ENCODE measurements around the gene PUDP. TPM values are rescaled to one million over a fixed set of nuclear protein-coding genes. Genes with fewer than 3 reads are reported as not detected.

The PUDP gene
- total RNA-seq, 1 experiment from 2014 or later, result 20.3 TPM

GRCh38 chrX:7109049-7109531 lies 38.9 kb downstream of the PUDP start (continued):
- TF ChIP-seq REST (IDR thresholded peaks at IDR 0.05; ENCODE audit: low read depth) (no peak), FOSL1 (IDR thresholded peaks at IDR 0.05; ENCODE audit: low read depth) (no peak), CBX3 (IDR thresholded peaks at IDR 0.05; ENCODE audit: low read depth) (no peak), MAX (IDR thresholded peaks at IDR 0.05) (no peak), SP1 (IDR thresholded peaks at IDR 0.05; ENCODE audit: low read depth) (no peak), EZH2 (IDR thresholded peaks at IDR 0.05) (no peak), ATF3 (IDR thresholded peaks at IDR 0.05) (no peak), ZNF274 (IDR thresholded peaks at IDR 0.05; ENCODE audit: low read depth, low read length) (no peak), TCF7L2 (IDR thresholded peaks at IDR 0.05; ENCODE audit: borderline replicate concordance, extremely low read depth, insufficient read depth, insufficient read length) (no peak), EZH2phosphoT487 (IDR thresholded peaks at IDR 0.05; ENCODE audit: borderline replicate concordance) (no peak), CEBPB (IDR thresholded peaks at IDR 0.05; ENCODE audit: low read depth) (no peak)

GRCh38 chrX:7108030-7108429 lies 39.9 kb downstream of the PUDP start:
- Histone ChIP-seq H4K20me1 (ENCODE audit: insufficient read depth) (no peaks in the 10 kb centered on the region), H3K4me2 (ENCODE audit: low read length) (no peak overlapping the region), H3K36me3 (ENCODE audit: control insufficient read depth in 1 of 2, insufficient read depth in 2 of 2, low read length in 2 of 2) (peaks cover 0 to 3% of the 10 kb centered on the region in 2 experiments; a peak in 1 of 4 replicates), H3K9me2 (ENCODE audit: insufficient read depth) (no peaks in the 10 kb centered on the region), H3K9ac (ENCODE audit: low read length) (no peak overlapping the region), H3K4me1 (ENCODE audit: control insufficient read depth in 1 of 2, insufficient read depth in 2 of 2, low read length in 2 of 2) (peaks cover 0 to 5% of the 10 kb centered on the region in 2 experiments; a peak in 1 of 4 replicates), H3K27ac (ENCODE audit: low read depth, low read length) (no peak overlapping the region), H3K9me3 (ENCODE audit: control insufficient read depth in 1 of 2, insufficient read depth in 1 of 2, low read depth in 1 of 2, low read length in 2 of 2) (no peaks in the 10 kb centered on the region), H3K27me3 (ENCODE audit: insufficient read depth, low read length) (no peaks in the 10 kb centered on the region), H3K4me3 (replicated peaks in 1 of 2; ENCODE audit: low read depth in 1 of 2, low read length in 2 of 2) (no peak overlapping the region), H3K79me2 (ENCODE audit: insufficient read depth, low read length) (no peaks in the 10 kb centered on the region), H2AFZ (ENCODE audit: low read depth, low read length, poor library complexity, severe bottlenecking) (no peak overlapping the region)
- ChIA-PET CTCF (no interaction called here), RAD21 (ENCODE audit: low non-redundant PET in 1 of 2, low total read pairs in 2 of 2, uncharacterized antibody in 2 of 2, unreplicated experiment in 2 of 2) (no interaction called here), POLR2A (no interaction called here)
- no peak for ATAC-seq
- intact Hi-C loops (cut with micrococcal nuclease), result no loop called here
- no peak for TF ChIP-seq MAX (IDR thresholded peaks at IDR 0.05)
- TF ChIP-seq SRF (IDR thresholded peaks at IDR 0.05; ENCODE audit: low read depth), result no peak
- TF ChIP-seq TCF7L2 (IDR thresholded peaks at IDR 0.05; ENCODE audit: borderline replicate concordance, extremely low read depth, insufficient read depth, insufficient read length), result no peak
- TF ChIP-seq EGR1 (IDR thresholded peaks at IDR 0.05; ENCODE audit: low read depth), result no peak
- TF ChIP-seq CBX3 (IDR thresholded peaks at IDR 0.05; ENCODE audit: low read depth), result no peak
- no peak for TF ChIP-seq JUND (IDR thresholded peaks at IDR 0.05)
- TF ChIP-seq RAD21 (IDR thresholded peaks at IDR 0.05; ENCODE audit: low read depth), result no peak
- TF ChIP-seq ZBTB33 (IDR thresholded peaks at IDR 0.05; ENCODE audit: extremely low read depth, insufficient replicate concordance, low read length), result no peak
- no peak for TF ChIP-seq SP1 (IDR thresholded peaks at IDR 0.05; ENCODE audit: low read depth)
- no peak for TF ChIP-seq ATF3 (IDR thresholded peaks at IDR 0.05)
- no peak for TF ChIP-seq POLR2A (IDR thresholded peaks at IDR 0.05; ENCODE audit: borderline replicate concordance, extremely low read depth, insufficient read depth, insufficient read length)
- no peak for TF ChIP-seq FOSL1 (IDR thresholded peaks at IDR 0.05; ENCODE audit: low read depth)
- TF ChIP-seq ZNF274 (IDR thresholded peaks at IDR 0.05; ENCODE audit: low read depth, low read length), result no peak
- no TSS peak for BruUV-seq (replicated peaks)
- no peak for DNase-seq (ENCODE audit: low read depth, low spot score)

Data from HCT116 (cell line).